ENCODE results near the gene C19orf38.

DNA sequence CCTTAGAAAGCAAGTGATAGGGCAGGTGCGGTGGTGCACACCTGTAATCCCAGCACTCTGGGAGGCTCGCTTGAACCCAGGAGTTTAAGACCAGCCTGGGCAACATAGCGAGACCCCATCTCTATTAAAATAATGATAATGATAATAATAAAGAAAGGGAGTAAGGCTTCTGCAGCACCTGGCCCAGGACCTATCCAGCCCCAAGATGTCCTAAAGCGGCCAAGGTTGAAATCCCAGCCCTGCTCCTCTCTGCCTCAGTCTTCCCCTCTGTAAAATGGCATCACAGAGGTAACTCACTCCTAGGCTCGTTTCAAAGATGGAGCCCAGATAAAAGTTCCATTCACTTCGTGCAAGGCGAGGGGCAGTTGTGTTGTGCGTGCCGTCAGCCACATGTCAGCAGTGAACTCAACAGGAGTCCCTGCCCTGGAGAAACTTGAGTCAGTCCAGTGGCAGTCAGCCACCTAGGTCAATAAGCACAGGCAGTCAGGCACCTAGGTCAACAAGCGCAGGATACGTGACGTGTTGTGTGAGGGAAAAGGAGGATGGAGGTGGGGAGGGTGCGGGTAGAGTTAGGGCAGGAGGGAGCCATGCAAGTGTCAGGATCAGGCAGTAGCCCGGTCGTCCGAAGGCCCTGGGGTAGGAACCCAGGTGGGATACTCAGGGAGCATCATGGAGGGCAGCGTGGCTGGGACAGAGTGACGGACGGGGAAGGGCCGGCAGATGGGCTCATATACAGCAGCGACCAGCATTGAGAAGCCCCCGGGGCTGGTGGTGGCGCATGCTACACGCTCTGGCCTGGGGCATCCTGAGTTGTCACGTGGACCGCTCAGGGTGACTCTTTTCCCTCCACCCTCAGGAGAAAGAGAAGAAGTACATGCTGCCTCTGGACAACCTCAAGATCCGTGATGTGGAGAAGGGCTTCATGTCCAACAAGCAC is 28.8 kb upstream of the C19orf38 start:
- no peak for TF ChIP-seq CTCF (conservative IDR thresholded peaks at IDR 0.05; ENCODE audit: low read depth, low read length)
- TF ChIP-seq RFX5 (IDR thresholded peaks at IDR 0.05; ENCODE audit: low read depth, low read length) = no peak
- no peak for TF ChIP-seq POLR2A (IDR thresholded peaks at IDR 0.05; ENCODE audit: low read depth, low read length)
- TF ChIP-seq, protein P1, sequence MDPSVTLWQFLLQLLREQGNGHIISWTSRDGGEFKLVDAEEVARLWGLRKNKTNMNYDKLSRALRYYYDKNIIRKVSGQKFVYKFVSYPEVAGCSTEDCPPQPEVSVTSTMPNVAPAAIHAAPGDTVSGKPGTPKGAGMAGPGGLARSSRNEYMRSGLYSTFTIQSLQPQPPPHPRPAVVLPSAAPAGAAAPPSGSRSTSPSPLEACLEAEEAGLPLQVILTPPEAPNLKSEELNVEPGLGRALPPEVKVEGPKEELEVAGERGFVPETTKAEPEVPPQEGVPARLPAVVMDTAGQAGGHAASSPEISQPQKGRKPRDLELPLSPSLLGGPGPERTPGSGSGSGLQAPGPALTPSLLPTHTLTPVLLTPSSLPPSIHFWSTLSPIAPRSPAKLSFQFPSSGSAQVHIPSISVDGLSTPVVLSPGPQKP (IDR thresholded peaks at IDR 0.05; ENCODE audit: borderline replicate concordance, low read depth, low read length) = no peak
- TF ChIP-seq MXI1 (IDR thresholded peaks at IDR 0.05; ENCODE audit: borderline replicate concordance, low read depth, low read length) = no peak
- no peak for TF ChIP-seq CEBPB (IDR thresholded peaks at IDR 0.05; ENCODE audit: low read depth, low read length)
- no peak for TF ChIP-seq USF2 (IDR thresholded peaks at IDR 0.05; ENCODE audit: low read depth, low read length)
- TF ChIP-seq RCOR1 (IDR thresholded peaks at IDR 0.05; ENCODE audit: insufficient replicate concordance, low read length) = no peak
- TF ChIP-seq RAD21 (IDR thresholded peaks at IDR 0.05; ENCODE audit: low read length) = no peak
- TF ChIP-seq FOS (IDR thresholded peaks at IDR 0.05; ENCODE audit: low read depth, low read length) = no peak
- no peak for TF ChIP-seq CHD1 (IDR thresholded peaks at IDR 0.05; ENCODE audit: low read depth, low read length)
- TF ChIP-seq BHLHE40 (IDR thresholded peaks at IDR 0.05; ENCODE audit: low read depth, low read length) = no peak

Data from IMR-90 (cell line).